HT1080 (cell line): ENCODE data around the gene ST7. TPM values are rescaled to one million over a fixed set of nuclear protein-coding genes. Genes with fewer than 3 reads are reported as not detected.
"Not testable (repeated sequence)": the region's sequence is repeated elsewhere in the genome, so short reads cannot be mapped to it uniquely, and the experiment has no call there.

Experiments used
- DNase-seq: peaks from one replicate; pipeline ENCODE4 v3.0.0-alpha.2; 2015; ENCODE audit warnings: low read depth
- total RNA-seq: library from RNA; depleted of rRNA; stranded (reverse); fragments of >200 nt; shearing (Covaris generic); gene quantifications from 2 replicates; pipeline ENCODE4 v1.2.3, GENCODE V29; 2014

The ST7 gene
- total RNA-seq, 1 experiment from 2014 or later = 22.6 TPM

DNA sequence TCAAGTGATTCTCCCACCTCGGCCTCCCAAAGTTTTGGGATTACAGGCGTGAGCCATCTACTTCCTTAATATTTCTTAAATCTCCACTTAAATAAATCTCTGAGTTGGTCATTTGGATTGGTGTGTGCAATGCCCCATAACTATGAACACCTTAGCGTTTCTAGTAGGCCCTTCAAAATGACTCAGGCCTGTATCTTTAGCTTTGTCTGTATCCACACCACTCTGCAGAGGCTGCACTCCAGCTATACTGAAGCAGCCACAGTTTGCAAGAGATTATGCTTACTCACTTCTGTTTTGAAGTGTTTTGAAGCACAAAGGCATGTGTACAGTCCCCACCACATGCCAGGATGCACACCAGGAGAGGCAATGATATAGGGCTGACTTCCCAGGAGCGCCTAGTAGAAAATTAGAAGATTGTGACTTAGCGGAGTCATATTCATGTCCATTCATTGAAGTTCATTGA lies 2.4 kb upstream of the ST7 start:
- DNase-seq = no peak

DNA sequence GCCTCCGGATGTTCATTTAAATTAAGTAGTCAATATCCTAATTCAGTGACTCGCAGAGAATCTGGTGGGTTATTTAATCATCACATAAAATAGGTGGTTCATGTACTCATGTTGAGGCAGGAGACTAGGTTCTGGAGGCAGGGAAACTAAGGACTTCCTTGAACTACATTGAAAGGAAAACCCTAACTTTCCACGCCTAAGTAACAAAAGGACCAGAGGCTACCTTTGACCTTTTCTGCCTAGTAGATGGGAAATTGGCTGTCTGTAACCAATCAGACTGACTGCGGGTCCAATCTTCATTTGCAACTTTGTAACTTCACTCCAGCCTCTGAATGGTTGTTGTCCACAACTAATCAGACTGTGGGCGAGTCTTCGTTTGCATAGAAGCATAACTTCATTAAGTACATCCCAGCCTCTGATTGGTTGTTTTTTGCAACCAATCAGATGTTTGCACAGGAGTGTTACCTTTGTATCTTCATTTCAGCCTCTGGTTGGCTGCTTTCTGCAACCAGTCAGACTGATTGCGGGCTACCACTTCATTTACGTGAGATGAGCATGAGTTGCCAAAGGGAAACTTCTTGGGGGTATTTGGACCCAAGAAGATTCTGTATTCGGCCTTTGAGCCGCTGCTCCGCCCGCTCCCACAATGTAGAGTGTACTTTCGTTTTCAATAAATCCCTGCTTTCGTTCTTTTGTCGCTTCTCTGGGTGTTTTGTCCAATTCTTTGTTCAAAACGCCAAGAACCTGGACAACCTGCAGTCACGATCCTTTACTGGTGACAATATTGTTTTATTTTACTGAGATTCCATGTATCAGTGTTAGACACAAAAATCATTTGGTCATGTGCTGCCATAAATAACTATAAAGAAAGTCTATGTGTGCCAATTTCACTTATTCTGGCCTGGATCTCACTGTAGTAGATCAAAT lies 1.7 kb upstream of the ST7 start:
- no peak for DNase-seq

- peak; percentile 39 for DNase-seq
These were observed 498 bp upstream of the ST7 start for GRCh38 chr7:116952635-116953371.

- peak; percentile 85 for DNase-seq
These were observed 871 bp downstream of the ST7 start for GRCh38 chr7:116953906-116954838.

- DNase-seq = no peak
These were observed 2.0 kb downstream of the ST7 start for GRCh38 chr7:116955340-116955739.

DNA sequence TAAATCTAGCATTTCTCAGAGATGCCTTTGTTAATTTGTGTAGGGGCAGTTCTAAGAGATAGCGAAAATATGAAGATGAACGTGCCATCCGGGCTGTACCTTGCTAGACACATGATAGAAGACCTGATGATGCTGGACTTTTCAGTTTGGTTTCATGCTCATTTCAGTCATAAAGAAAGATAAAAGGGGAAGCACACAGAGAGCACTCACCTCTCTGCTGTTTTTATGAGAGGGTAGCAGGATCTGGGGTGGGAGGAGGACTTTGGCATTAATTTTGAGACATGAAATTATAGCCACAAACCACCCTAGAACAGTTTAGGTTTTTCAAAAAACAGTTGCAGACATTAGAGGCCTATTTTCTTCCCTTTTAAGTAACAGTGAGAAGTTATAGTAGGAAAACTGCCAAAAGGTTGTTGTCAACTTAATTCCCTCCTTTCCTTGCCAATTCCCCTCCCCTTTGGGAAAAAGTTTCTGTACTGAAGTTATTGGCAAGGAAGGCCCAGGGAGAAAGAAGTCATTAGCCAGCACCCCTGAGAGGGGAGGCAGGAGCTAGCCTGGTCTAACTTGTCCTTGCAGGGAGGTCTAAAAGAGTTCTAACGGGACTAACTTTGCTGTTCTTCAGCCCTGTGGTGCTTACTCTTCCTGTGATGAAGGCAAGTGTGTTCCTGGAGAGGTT lies 2.6 kb downstream of the ST7 start:
- no peak for DNase-seq

- no peak for DNase-seq
These were observed 3.1 kb downstream of the ST7 start for GRCh38 chr7:116956477-116956804.

- DNase-seq = no peak
These were observed 4.6 kb downstream of the ST7 start for GRCh38 chr7:116957874-116958273.

- not testable (repeated sequence) for DNase-seq
These were observed 8.8 kb downstream of the ST7 start for GRCh38 chr7:116961966-116962673.

DNA sequence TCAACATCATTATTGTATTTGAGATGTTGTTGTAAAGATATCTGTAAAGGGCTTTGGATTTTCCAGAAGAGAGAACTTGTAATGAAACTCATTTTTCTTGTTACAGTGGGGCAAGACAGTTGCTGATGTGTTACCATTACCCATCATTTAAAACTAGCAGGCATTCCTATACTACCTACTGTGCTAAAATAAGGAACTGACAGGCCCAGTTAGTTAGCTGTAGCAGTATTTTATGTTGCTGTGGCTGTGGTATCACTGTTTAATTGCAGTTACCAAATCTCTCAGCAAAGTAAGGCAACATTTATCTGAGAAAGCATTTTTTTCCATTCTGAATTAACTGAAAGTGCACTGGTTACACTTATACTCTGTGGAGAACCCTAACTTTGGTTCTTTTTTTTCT lies 9.9 kb downstream of the ST7 start:
- no peak for DNase-seq

DNA sequence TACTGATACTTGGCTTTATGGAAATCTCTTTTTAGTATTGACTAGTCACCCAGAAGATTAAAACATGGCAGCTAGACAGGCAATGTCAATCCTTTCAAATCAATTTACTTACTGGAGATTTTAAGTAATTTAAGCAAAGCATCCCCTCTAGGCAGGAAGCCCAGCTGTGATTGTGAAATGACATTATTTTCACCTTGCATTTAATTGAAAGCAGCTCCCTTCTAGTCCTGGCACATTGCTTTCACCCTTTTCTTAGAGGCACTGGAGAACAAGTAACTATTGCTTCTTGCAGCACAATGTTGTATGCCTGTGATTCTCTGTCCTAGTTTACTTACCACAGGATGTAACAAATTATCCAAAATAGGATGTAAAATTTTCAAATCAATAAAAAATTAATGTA lies 13.3 kb downstream of the ST7 start:
- no peak for DNase-seq

- DNase-seq = no peak
These were observed 14.1 kb downstream of the ST7 start for GRCh38 chr7:116967254-116967922.

DNA sequence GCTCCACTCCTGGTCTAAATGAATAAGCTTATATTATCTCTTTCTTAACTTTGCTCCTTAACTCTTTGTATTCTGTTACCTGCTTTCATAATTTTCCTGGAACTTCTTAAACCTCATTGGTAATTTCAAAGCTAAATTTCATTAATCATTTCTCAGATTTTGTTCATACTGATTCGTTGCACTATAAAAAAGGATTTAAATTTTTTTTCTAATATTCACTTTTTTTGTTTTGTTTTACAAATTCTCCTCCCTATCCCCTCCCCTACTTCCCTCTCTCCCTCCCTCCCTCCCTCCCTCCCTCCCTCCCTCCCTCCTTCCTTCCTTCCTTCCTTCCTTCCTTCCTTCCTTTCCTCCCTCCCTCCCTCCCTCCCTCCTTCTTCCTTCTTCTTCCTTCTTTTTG lies 14.7 kb downstream of the ST7 start:
- DNase-seq = no peak

DNA sequence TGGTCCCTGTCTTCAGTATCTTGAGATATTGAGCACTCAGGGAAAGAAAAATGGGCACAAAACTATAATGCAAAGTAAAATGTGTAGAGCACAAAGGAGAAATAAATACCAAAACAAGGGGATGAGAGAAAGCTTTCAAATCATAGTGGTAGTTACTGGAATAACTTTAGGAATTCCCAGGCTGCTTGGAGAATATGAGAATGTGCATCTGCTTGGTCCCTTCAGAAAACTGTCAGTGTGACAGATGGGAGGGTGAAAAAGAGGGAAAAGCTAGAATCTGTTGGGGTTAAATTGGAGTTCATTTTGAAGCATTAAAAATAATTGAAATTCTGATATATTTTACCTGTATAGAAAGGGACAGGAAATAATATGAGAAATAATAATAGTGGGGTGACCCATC lies 15.3 kb downstream of the ST7 start:
- DNase-seq = no peak

DNA sequence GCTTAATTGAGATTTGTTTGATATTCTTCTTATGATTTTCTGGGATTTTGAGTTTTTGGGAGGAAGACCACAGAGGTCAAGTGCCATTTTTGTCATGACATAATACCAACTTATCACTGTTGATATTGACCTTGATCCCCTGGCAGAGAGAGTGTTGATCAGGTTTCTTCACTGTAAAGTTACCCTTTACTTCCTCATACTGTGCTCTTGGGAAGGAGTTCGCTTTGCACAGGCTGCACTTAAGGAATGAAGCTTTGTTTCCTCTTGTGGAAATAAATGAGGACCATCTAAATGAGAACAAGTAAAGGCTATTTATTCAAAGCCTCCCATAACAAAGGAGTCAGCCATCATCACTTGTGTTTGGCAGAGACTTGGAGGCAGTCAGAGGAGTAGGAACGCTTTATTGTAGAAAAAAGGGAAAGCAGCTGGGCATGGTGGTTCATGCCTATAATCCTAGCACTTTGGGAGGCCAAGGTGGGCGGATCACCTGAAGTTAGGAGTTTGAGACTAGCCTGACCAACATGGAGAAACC lies 16.1 kb downstream of the ST7 start:
- DNase-seq = no peak

DNA sequence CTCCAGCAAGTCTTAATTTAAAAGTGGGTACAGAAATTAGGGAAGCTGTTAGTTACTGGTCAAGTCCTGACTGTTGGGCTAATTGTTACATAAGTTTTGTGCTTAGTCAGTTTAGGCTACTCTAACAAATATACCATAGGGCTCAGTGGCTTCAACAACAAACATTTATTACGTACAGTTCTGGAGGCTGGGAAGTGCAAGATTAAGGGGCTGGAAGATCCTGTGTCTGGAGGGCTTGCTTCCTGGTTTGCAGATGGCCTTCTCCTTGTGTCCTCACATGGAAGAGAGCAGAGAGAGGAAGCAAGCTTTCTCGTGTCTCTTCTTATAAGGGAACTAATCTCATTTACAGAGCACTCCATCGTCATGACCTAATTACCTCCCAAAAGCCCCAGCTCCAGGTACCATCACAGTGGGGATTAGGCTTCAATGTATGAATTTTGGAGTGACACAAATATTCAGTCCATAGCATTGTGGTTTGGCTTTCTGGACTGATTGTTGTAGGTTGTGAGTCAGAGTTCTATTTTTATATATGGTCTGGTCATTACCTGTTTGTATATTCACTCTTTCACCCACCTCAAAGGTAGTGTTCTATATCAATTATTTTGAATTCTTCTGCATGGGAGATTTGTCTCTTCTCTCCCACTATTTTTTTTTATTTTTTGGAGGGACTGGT lies 17.1 kb downstream of the ST7 start:
- DNase-seq = peak; percentile 42

- DNase-seq = not testable (repeated sequence)
These were observed 17.9 kb downstream of the ST7 start for GRCh38 chr7:116971153-116971552.

DNA sequence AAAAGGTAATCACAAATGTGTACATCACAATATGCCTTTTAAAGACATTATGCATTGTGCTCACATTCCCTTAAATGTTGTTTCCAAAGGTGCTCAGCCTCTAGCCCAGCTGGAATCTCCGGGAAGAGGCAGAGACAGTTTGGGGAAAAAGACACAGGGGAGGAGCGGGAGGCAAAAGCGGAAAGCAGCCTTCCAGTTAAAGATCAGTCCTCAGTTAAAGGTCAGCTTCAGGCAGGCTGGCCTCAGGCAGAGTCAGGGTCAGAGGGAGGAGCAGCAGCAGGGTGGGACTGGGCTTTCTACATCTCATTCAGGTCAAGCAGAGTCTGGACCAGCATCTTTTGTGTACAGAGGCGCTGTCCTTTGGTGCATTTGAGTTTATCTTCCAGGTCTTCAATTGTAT lies 18.6 kb downstream of the ST7 start:
- DNase-seq = no peak

GRCh38 chr7:116975024-116975423 lies 21.7 kb downstream of the ST7 start:
- not testable (repeated sequence) for DNase-seq
